Activated CD4-positive, alpha-beta T cell treated with anti-CD3 and anti-CD28 coated beads, Interleukin-2, amount 50 U/mL, for 1 hour (primary cell): ENCODE results near the gene MRPS26.
"Not testable (repeated sequence)": the region's sequence is repeated elsewhere in the genome, so short reads cannot be mapped to it uniquely, and the experiment has no call there.

ENCODE experiments used
- DNase-seq: peaks from one replicate; pipeline ENCODE4 v3.0.0-alpha.2; 2020

The MRPS26 gene

GRCh38 chr20:3045816-3046676 is at the start of gene MRPS26:
Gene MRPS26, plus strand, starts transcription at chr20:3046052. Its CDS starts 17 bp downstream, at chr20:3046069.
- peak; percentile 72 for DNase-seq

- DNase-seq, result no peak
These were observed 47.1 kb upstream of the MRPS26 start for GRCh38 chr20:2998728-2999127.

- DNase-seq, result no peak
These were observed 44.9 kb upstream of the MRPS26 start for GRCh38 chr20:3000852-3001523.

- no peak for DNase-seq
These were observed 42.4 kb upstream of the MRPS26 start for GRCh38 chr20:3003416-3003815.

- DNase-seq, result no peak
These were observed 34.7 kb upstream of the MRPS26 start for GRCh38 chr20:3010985-3011723.

GRCh38 chr20:3011752-3012151 is 34.1 kb upstream of the MRPS26 start:
- no peak for DNase-seq

- DNase-seq, result no peak
These were observed 32.1 kb upstream of the MRPS26 start for GRCh38 chr20:3013771-3014170.

GRCh38 chr20:3014179-3014578 is 31.7 kb upstream of the MRPS26 start:
- no peak for DNase-seq

GRCh38 chr20:3014662-3015061 is 31.2 kb upstream of the MRPS26 start:
- no peak for DNase-seq

- not testable (repeated sequence) for DNase-seq
These were observed 30.6 kb upstream of the MRPS26 start for GRCh38 chr20:3015302-3015701.

- DNase-seq, result no peak
These were observed 24.5 kb upstream of the MRPS26 start for GRCh38 chr20:3021327-3021726.

GRCh38 chr20:3021777-3022176 is 24.1 kb upstream of the MRPS26 start:
- DNase-seq, result no peak

GRCh38 chr20:3022559-3023490 is 23.0 kb upstream of the MRPS26 start:
- not testable (repeated sequence) for DNase-seq

- DNase-seq, result no peak
These were observed 17.9 kb upstream of the MRPS26 start for GRCh38 chr20:3027987-3028386.

- no peak for DNase-seq
These were observed 14.2 kb upstream of the MRPS26 start for GRCh38 chr20:3031524-3032147.

GRCh38 chr20:3032624-3033023 is 13.2 kb upstream of the MRPS26 start:
- DNase-seq, result no peak

- no peak for DNase-seq
These were observed 8.2 kb upstream of the MRPS26 start for GRCh38 chr20:3037654-3038053.

GRCh38 chr20:3038454-3038853 is 7.4 kb upstream of the MRPS26 start:
- no peak for DNase-seq

GRCh38 chr20:3039426-3039825 is 6.4 kb upstream of the MRPS26 start:
- no peak for DNase-seq

- no peak for DNase-seq
These were observed 5.8 kb upstream of the MRPS26 start for GRCh38 chr20:3040086-3040485.

GRCh38 chr20:3041854-3042409 is 3.9 kb upstream of the MRPS26 start:
- no peak for DNase-seq

GRCh38 chr20:3042625-3043024 is 3.2 kb upstream of the MRPS26 start:
- no peak for DNase-seq
